A673 (cell line): ENCODE measurements around the gene DOCK8.

Experiments used
- EZH2 ChIP-seq: fragments of 200-600 bp; sonication (generic); IDR thresholded peaks from 2 replicates; pipeline ENCODE4 v1.6.1; 2017; ENCODE audit warnings: borderline replicate concordance, low read depth, mild to moderate bottlenecking, mixed read lengths, antibody characterized with exemption, low read length; ENCODE audit not compliant: poor library complexity, severe bottlenecking
- TF ChIP-seq, protein P1 (sequence below): fragments of 300-800, 200-600 bp; sonication (generic); conservative IDR thresholded peaks from 2 replicates; pipeline ENCODE4 v1.5.1; 2017; ENCODE audit warnings: low read depth, mild to moderate bottlenecking, antibody characterized with exemption, low read length, moderate library complexity, mixed read lengths

DNA sequence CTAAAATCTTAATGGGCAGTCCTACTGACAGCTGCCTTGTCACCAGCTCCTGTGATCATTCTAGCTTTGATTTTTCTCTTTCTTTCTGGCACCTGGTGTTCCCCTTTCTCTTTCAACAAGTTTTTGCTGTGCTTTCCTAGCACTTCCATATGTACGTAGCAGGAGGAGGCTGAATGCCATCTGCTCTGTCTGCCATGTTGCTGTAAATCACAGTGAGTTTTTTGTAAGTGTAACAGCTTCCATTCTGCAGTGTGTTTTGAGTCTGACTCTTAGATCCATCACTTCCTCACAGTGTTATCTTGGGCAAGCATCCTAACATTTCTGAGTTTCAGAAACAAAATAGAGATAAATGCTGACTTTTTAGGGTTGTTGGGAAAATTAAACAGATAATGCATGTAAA, 247.9 kb downstream of the DOCK8 start:
- TF ChIP-seq, protein P1, sequence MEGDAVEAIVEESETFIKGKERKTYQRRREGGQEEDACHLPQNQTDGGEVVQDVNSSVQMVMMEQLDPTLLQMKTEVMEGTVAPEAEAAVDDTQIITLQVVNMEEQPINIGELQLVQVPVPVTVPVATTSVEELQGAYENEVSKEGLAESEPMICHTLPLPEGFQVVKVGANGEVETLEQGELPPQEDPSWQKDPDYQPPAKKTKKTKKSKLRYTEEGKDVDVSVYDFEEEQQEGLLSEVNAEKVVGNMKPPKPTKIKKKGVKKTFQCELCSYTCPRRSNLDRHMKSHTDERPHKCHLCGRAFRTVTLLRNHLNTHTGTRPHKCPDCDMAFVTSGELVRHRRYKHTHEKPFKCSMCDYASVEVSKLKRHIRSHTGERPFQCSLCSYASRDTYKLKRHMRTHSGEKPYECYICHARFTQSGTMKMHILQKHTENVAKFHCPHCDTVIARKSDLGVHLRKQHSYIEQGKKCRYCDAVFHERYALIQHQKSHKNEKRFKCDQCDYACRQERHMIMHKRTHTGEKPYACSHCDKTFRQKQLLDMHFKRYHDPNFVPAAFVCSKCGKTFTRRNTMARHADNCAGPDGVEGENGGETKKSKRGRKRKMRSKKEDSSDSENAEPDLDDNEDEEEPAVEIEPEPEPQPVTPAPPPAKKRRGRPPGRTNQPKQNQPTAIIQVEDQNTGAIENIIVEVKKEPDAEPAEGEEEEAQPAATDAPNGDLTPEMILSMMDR = no peak
- TF ChIP-seq EZH2 = no peak
